PFSK-1 (cell line): ENCODE data around the gene CES3.

ENCODE experiments used
- FOXP2 ChIP-seq: optimal IDR thresholded peaks from 2 replicates; pipeline ENCODE3; 2011; ENCODE audit warnings: borderline replicate concordance, control low read depth, inconsistent platforms; ENCODE audit not compliant: insufficient read depth; ENCODE audit errors: extremely low read length, extremely low read depth
- POLR2AphosphoS5 ChIP-seq: IDR thresholded peaks from 2 replicates; pipeline ENCODE4 v1.6.1; 2012; ENCODE audit warnings: low read depth, mild to moderate bottlenecking, control low read depth, low read length, moderate library complexity
- REST ChIP-seq, 2 experiments: IDR thresholded peaks; 2 replicates each; pipeline versions ENCODE4 v1.6.1 to v1.8.0; 2011 to 2012; ENCODE audit warnings: low read depth in 2 of 2, low read length in 2 of 2, control low read depth in 1 of 2, inconsistent platforms in 1 of 2, mild to moderate bottlenecking in 1 of 2, moderate library complexity in 1 of 2; ENCODE audit not compliant: insufficient read depth in 1 of 2
- SIN3A ChIP-seq: IDR thresholded peaks from 2 replicates; pipeline ENCODE4 v1.6.1; 2012; ENCODE audit warnings: mild to moderate bottlenecking, low read length, moderate library complexity, borderline replicate concordance; ENCODE audit not compliant: insufficient read depth
- TAF1 ChIP-seq: IDR thresholded peaks from 2 replicates; pipeline ENCODE4 v1.6.1; 2012; ENCODE audit warnings: low read length, control low read depth, borderline replicate concordance; ENCODE audit not compliant: insufficient read depth

The CES3 gene

DNA sequence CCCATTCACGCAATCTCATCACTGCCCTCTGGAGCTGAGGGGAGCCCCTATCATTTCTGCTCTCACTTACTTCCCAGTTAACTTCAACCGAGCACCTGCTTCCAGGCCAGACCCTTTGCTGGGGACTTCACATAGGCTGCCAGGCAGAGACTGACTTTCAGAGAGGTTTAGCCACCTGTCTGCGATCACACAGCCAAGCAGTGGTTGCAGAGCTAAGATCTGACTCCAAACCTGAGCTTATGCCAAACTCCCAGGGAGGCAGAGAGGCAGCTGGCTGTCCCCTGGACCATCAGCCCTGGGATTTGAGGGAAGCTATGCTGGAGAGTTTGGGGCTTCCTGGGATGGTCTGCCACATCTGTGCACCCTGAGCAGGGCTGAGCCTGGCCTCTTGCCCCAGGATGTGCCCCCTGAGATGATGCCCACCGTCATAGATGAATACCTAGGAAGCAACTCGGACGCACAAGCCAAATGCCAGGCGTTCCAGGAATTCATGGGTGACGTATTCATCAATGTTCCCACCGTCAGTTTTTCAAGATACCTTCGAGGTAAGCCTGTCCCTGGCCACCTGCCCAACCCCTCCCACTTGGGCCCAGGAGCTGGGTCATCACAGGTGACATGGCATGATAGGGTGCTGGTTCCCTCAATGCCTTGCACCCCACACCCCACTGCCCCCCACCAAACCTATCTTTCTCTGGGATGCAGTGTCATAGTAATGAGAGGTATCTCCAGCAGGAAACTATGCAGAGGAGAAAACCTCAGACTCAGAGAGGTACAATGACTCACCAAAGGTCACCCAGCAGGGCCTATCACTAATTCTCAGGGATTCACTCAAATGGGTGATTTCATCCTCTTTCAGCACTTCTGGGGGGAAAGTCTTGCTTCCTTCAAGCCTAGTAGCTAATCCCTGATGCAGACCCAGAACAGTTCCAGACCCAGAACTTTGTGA lies 10.0 kb downstream of the CES3 start:
- no peak for TF ChIP-seq TAF1

GRCh38 chr16:66972983-66973382 lies 11.9 kb downstream of the CES3 start:
- TF ChIP-seq FOXP2 (no peak), TAF1 (no peak), SIN3A (no peak), REST (IDR thresholded peaks at IDR 0.05; ENCODE audit: insufficient read depth in 1 of 2, low read depth in 2 of 2, low read length in 2 of 2) (no peak), POLR2AphosphoS5 (no peak)

- no peak for TF ChIP-seq TAF1
- no peak for TF ChIP-seq FOXP2
- no peak for TF ChIP-seq POLR2AphosphoS5
- no peak for TF ChIP-seq REST (IDR thresholded peaks at IDR 0.05; ENCODE audit: insufficient read depth in 1 of 2, low read depth in 2 of 2, low read length in 2 of 2)
Observed at GRCh38 chr16:66973716-66974115, 12.7 kb downstream of the CES3 start.

DNA sequence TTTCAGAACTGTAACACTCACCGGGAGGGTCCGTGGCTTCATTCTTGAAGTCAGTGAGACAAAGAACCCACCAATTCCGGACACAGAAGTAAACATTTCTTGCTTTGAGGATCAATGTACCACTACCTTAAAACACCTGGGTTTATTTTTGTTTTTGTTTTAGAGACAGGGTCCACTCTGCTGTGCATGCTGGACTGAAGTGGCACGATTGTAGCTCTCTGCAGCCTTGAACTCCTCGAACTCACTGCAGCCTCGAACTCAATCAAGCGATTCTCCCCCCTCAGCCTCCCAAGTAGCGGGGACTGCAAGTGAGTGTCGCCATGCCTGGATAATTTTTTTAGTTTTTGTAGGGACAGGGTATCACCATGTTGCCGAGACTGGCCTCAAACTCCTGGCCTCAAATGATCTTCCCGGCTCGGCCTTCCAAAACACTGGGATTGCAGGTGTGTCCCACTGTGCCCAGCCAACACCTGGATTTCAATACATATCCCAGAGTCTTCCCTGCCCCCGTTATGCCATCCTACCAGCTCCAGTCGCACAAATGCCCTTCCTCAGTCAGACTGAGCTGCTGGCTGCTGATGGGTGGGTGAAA lies 14.3 kb downstream of the CES3 start:
- no peak for TF ChIP-seq TAF1
- no peak for TF ChIP-seq FOXP2
- TF ChIP-seq SIN3A, result no peak
- no peak for TF ChIP-seq POLR2AphosphoS5
- no peak for TF ChIP-seq REST (IDR thresholded peaks at IDR 0.05; ENCODE audit: insufficient read depth in 1 of 2, low read depth in 2 of 2, low read length in 2 of 2)

- TF ChIP-seq POLR2AphosphoS5, result no peak
- TF ChIP-seq REST (IDR thresholded peaks at IDR 0.05; ENCODE audit: insufficient read depth in 1 of 2, low read depth in 2 of 2, low read length in 2 of 2), result no peak
- TF ChIP-seq TAF1, result no peak
- no peak for TF ChIP-seq FOXP2
- no peak for TF ChIP-seq SIN3A
Observed at GRCh38 chr16:66976746-66977145, 15.7 kb downstream of the CES3 start.
